ENCODE measurements around the gene LRIF1.

DNA sequence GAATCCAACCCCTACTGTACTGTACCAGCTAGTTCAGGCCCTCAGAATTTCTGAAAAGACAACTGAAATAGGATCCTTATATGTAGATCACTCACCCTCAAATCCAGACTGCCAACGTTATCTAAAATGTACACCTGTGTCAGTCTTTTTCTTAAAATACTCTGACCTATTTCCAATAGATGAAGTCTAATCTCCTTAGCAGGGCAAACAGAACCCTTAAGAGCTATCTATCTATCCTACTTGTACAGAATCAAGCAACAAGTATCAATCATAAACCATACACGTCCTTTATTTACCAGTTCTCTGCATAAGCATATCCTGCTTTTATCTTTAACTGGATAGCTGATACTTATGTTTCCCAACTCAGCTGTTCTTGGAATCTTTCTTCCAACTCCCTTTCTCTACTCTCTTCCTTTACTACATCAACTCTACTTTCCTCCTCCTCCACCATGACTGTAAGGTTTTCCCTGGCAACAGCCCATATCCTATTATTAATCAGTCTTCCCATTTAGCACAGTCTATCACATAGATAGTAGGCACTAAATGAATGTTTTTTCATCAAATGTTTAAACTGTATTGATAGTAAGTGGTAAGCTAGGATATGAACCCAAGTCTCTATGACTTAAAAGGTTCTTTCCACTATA is 2.8 kb downstream of the LRIF1 start:
- TF ChIP-seq RCOR1 (IDR thresholded peaks at IDR 0.05; ENCODE audit: insufficient replicate concordance, low read length) (no peak), RFX5 (IDR thresholded peaks at IDR 0.05; ENCODE audit: low read depth, low read length) (no peak), POLR2A (IDR thresholded peaks at IDR 0.05; ENCODE audit: low read depth, low read length) (no peak), RAD21 (IDR thresholded peaks at IDR 0.05; ENCODE audit: low read length) (no peak), CHD1 (IDR thresholded peaks at IDR 0.05; ENCODE audit: low read depth, low read length) (no peak), SMC3 (IDR thresholded peaks at IDR 0.05; ENCODE audit: low read depth, low read length) (no peak), FOS (IDR thresholded peaks at IDR 0.05; ENCODE audit: low read depth, low read length) (no peak), ELK1 (IDR thresholded peaks at IDR 0.05; ENCODE audit: borderline replicate concordance, low read depth, low read length) (no peak), MXI1 (IDR thresholded peaks at IDR 0.05; ENCODE audit: borderline replicate concordance, low read depth, low read length) (no peak), MAZ (IDR thresholded peaks at IDR 0.05; ENCODE audit: borderline replicate concordance, low read depth, low read length) (no peak), MAFK (IDR thresholded peaks at IDR 0.05; ENCODE audit: low read depth, low read length) (no peak), CEBPB (IDR thresholded peaks at IDR 0.05; ENCODE audit: low read depth, low read length) (no peak)
- TF ChIP-seq, protein P1, sequence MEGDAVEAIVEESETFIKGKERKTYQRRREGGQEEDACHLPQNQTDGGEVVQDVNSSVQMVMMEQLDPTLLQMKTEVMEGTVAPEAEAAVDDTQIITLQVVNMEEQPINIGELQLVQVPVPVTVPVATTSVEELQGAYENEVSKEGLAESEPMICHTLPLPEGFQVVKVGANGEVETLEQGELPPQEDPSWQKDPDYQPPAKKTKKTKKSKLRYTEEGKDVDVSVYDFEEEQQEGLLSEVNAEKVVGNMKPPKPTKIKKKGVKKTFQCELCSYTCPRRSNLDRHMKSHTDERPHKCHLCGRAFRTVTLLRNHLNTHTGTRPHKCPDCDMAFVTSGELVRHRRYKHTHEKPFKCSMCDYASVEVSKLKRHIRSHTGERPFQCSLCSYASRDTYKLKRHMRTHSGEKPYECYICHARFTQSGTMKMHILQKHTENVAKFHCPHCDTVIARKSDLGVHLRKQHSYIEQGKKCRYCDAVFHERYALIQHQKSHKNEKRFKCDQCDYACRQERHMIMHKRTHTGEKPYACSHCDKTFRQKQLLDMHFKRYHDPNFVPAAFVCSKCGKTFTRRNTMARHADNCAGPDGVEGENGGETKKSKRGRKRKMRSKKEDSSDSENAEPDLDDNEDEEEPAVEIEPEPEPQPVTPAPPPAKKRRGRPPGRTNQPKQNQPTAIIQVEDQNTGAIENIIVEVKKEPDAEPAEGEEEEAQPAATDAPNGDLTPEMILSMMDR (conservative IDR thresholded peaks at IDR 0.05; ENCODE audit: low read depth, low read length): no peak
- TF ChIP-seq, protein P2, sequence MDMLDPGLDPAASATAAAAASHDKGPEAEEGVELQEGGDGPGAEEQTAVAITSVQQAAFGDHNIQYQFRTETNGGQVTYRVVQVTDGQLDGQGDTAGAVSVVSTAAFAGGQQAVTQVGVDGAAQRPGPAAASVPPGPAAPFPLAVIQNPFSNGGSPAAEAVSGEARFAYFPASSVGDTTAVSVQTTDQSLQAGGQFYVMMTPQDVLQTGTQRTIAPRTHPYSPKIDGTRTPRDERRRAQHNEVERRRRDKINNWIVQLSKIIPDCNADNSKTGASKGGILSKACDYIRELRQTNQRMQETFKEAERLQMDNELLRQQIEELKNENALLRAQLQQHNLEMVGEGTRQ (IDR thresholded peaks at IDR 0.05; ENCODE audit: low read depth, low read length): no peak
